Activated T-helper 1 cell treated with Interleukin-2 at 50 U/mL for 16 hours (primary cell): ENCODE measurements around the gene WAC.
"Not testable (repeated sequence)": the region's sequence is repeated elsewhere in the genome, so short reads cannot be mapped to it uniquely, and the experiment has no call there.

Experiments
- DNase-seq: peaks from one replicate; pipeline ENCODE4 v3.0.0-alpha.2; 2020; ENCODE audit warnings: low read depth

The WAC gene

GRCh38 chr10:28569506-28570159, 36.7 kb downstream of the WAC start:
- DNase-seq, result no peak

- DNase-seq, result no peak
Observed at GRCh38 chr10:28570598-28570997, 37.7 kb downstream of the WAC start.

- no peak for DNase-seq
Observed at GRCh38 chr10:28571265-28571664, 38.3 kb downstream of the WAC start.

DNA sequence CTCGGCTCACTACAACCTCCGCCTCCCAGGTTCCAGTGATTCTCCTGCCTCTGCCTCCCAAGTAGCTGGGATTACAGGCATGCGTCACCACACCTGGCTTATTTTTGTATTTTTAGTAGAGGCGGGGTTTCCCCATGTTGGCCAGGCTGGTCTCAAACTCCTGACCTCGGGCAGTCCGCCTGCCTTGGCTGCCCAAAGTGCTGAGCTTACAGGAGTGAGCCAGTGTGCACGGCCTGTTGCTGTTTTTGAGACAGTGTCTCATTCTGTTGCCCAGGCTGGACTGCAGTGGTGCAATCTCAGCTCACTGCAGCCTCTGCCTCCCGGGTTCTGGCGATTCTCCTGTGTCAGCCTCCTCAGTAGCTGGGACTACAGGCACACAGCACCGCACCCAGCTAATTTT, 41.3 kb downstream of the WAC start:
- DNase-seq, result not testable (repeated sequence)

DNA sequence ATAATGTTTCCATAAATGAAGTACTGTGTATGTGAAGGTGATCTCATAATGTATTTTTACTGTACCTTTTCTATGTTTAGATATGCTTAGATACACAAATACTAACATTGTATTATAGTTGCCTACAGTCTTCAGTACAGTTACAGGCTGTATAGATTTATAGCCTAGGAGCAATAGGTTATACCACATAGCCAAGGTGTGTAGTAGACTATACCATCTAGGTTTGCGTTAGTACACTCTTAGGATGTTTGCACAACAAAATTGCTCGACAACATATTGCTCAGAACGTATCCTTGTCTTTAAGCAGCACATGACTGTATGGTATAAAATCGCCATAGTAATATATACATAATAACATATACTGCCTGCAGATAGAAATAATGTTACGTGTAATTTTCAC, 42.9 kb downstream of the WAC start:
- DNase-seq, result no peak

- DNase-seq, result no peak
Observed at GRCh38 chr10:28577506-28577905, 44.6 kb downstream of the WAC start.

- DNase-seq, result no peak
Observed at GRCh38 chr10:28578454-28578853, 45.5 kb downstream of the WAC start.

DNA sequence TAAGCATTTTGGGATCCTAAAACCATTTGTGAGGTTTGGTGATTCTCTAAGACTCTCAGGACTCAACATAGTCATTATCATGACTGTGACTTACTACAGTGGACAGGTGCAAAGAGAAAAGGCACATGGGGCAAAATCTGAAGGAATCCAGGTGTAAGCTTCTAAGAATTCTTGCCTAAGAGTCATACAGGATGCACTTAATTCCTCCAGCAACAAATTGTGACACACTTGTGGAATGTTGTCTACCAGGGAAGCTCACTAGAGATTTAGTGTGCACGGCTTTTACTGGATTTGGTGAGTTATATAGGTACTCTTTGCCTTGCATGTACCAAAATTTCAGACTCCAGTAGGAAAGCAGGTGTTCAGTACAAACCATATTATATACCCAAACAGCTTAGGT, 47.9 kb downstream of the WAC start:
- DNase-seq, result no peak

DNA sequence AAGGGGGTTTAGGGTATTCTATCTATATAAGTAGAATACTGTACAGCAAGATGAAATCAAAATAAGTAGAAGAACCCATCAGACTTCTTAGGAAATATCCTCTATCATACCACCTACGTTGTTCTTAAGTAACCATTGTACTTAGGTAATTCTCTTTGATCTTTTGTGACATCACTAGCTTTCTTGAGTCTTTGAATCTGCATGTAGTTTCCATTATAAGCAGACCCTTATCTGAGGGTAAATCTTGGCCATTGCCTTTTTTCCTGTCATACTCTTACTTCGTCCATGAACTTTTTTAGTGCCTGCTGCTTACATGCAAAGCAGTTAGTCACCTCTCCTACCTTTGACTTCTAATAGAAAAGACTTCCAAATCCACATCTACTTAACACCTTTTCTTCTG, 49.0 kb downstream of the WAC start:
- DNase-seq, result no peak

- no peak for DNase-seq
Observed at GRCh38 chr10:28585076-28585475, 52.2 kb downstream of the WAC start.

GRCh38 chr10:28586176-28586575, 53.3 kb downstream of the WAC start:
- no peak for DNase-seq

DNA sequence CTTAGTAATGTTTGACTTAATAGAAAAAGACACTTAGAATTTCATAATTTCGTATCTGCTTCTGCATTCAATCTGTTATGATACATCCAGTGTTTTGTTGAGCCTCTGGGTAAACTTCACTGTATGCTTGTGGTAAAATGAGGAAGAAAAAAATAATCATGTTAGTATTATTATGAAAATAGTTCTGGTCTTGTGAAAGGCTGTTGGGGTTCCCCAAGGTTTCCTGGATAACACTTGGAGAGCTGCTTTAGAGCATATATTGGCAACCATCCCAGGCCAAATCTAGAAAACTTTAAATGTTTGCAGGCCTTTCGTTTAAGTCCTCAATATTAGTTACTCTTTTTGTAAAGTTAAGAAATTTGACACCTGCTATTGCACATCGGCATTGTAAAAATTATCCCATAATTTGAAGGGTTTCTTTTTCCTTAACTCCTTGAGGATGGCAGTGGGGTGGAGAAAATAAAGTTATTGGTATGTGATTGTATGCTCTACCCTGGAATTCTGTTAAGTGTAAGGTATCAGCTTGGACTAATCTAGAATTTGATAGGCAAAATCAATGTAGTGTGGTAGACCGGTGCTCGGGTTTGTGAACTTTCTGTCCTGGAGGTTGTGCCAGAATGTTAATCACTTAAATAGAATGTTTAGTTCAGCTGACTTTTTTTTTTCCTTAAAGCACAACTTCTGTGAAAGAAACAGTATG, 54.5 kb downstream of the WAC start:
- no peak for DNase-seq

DNA sequence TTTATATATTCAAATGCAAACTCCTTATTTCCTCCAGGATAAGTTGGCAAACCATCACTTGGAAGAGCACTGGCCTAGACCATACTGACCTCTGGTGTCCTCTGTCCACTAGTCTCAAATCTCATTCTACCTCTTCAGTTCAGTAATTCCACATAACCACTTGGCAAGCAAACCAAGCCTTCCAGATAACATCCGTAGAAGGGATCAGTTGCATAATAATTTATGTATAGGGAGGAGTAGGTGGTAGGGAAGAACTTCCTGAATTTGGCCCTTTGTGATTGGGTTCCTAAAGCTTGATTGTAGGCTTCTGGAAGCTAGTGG, 55.0 kb downstream of the WAC start:
- no peak for DNase-seq

- DNase-seq, result no peak
Observed at GRCh38 chr10:28592953-28593352, 60.0 kb downstream of the WAC start.

GRCh38 chr10:28593811-28594210, 60.9 kb downstream of the WAC start:
- DNase-seq, result no peak

GRCh38 chr10:28594406-28594805, 61.5 kb downstream of the WAC start:
- no peak for DNase-seq

- DNase-seq, result no peak
Observed at GRCh38 chr10:28595613-28596012, 62.7 kb downstream of the WAC start.

GRCh38 chr10:28600056-28600455, 67.1 kb downstream of the WAC start:
- no peak for DNase-seq

- DNase-seq, result no peak
Observed at GRCh38 chr10:28601012-28601411, 68.1 kb downstream of the WAC start.

DNA sequence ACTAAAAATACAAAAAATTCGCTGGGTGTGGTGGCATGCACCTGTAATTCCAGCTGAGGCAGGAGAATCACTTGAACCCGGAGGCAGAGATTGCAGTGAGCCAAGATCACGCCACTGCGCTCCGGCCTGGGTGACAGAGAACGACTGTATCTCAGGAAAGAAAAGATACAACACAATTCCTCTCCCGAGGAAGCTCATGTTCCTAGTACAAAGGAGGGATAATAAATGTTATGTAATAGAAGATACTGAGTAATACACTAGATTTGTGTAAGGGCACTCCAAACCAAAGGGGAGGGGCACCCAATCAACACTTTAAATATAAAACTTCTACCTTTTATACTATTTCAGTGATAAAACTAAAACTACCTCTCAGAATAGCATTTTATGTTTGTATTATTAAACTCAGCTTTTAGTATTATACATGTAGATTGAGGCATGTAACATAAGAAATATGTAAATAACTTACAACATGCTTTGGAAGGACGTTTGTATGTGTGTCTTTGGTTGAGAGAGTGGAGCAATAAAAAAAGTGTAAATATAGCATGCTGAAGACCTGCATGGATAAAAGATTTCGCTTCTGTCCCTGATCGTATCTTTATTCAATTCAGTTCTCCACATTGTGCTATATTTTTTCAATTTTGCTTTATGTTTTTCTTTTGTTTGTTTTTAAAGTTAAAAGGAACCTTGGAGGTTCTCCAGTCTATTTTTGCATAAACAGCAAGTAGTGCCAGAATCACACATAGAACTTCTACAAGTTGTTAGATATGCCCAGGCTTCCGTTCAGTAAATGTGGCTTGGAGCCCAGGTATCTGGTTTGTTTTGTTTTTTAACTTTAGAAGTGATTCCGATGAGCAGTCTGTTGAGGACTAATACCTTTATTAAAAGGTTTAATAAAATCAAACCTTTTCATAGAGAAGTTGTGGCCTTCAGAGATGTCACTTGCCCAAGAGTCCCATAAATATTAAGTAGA, 71.9 kb downstream of the WAC start:
- no peak for DNase-seq

GRCh38 chr10:28606568-28606967, 73.7 kb downstream of the WAC start:
- no peak for DNase-seq

DNA sequence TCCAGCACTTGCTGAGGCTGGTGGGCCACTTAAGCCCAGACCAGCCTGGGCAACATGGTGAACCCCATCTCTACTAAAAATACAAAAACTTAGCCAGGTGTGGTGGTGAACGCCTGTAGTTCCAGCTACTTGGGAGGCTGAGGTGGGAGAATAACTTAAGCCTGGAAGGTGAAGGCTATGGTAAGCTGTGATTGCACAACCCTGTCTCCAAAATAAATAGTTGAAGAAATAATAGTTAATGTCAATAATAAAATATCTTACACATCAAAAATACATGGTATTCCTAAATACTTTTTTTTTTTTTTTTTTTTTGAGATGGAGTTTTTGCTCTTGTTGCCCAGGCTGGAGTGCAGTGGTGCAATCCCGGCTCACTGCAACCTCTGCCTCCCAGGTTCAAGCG, 76.7 kb downstream of the WAC start:
- DNase-seq, result not testable (repeated sequence)

DNA sequence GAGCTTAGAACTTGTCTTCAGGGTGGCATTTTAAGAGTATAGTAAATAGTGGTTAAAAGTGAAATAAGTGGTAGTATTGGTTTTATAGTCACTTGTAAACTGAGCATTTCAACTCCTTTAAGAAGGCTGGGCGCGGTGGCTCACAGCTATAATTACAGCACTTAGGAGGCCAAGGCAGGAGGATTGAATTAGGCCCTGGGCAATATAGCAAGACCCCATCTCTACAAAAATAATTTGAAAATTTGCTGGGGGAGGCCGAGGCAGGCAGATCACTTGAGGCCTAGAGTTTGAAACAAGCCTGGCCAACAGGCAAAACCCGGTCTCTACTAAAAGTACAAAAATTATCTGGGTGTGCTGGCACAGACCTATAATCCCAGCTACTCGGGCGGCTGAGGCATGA, 80.0 kb downstream of the WAC start:
- no peak for DNase-seq
